Neural cell (in vitro differentiated cells): Measurements from ENCODE around the gene VWA8. TPM values are rescaled to one million over a fixed set of nuclear protein-coding genes. Genes with fewer than 3 reads are reported as not detected.

Experiments
- H2AFZ ChIP-seq: fragments of 200-600, 300-800 bp; sonication (generic), shearing (Covaris generic); 2 replicates; pipeline ENCODE4 v1.6.0; 2014; ENCODE audit warnings: low read depth, mild to moderate bottlenecking, antibody characterized with exemption, low read length, moderate library complexity
- H3F3A ChIP-seq: fragments of 200-600 bp; shearing (Covaris generic); 2 replicates; pipeline ENCODE4 v1.6.1; 2016; ENCODE audit warnings: mild to moderate bottlenecking, moderate library complexity, mixed read lengths, antibody characterized with exemption, low read length; ENCODE audit not compliant: insufficient read depth, poor library complexity, severe bottlenecking
- H3K27ac ChIP-seq: fragments of 200-600, 300-800 bp; sonication (generic), shearing (Covaris generic); 2 replicates; pipeline ENCODE4 v1.5.1; 2014; ENCODE audit warnings: mild to moderate bottlenecking, low read length, moderate library complexity
- H3K27me3 ChIP-seq: fragments of 300-800, 200-600 bp; sonication (generic), shearing (Covaris generic); 2 replicates; pipeline ENCODE4 v1.6.0; 2014; ENCODE audit warnings: mild to moderate bottlenecking, low read depth, low read length, moderate library complexity; ENCODE audit not compliant: insufficient read depth
- H3K36me3 ChIP-seq: fragments of 300-800, 200-600 bp; sonication (generic), shearing (Covaris generic); 2 replicates; pipeline ENCODE4 v1.5.1; 2014; ENCODE audit warnings: mild to moderate bottlenecking, antibody characterized with exemption, low read length, moderate library complexity; ENCODE audit not compliant: insufficient read depth
- H3K4me2 ChIP-seq: fragments of 300-800, 200-600 bp; sonication (generic), shearing (Covaris generic); 2 replicates; pipeline ENCODE4 v1.6.0; 2014; ENCODE audit warnings: mild to moderate bottlenecking, low read length
- H3K4me3 ChIP-seq: fragments of 300-800, 200-600 bp; sonication (generic), shearing (Covaris generic); 2 replicates; pipeline ENCODE4 v1.5.1; 2014; ENCODE audit warnings: mild to moderate bottlenecking, low read length, moderate library complexity
- H3K79me2 ChIP-seq: fragments of 200-600 bp; shearing (Covaris generic); replicated peaks from 2 replicates; pipeline ENCODE4 v1.6.0; 2014; ENCODE audit warnings: mild to moderate bottlenecking, low read length, moderate library complexity; ENCODE audit not compliant: insufficient read depth
- H3K9ac ChIP-seq: fragments of 300-800, 200-600 bp; sonication (generic), shearing (Covaris generic); 2 replicates; pipeline ENCODE4 v1.6.1; 2016; ENCODE audit warnings: mild to moderate bottlenecking, low read length, mixed read lengths
- H3K9me2 ChIP-seq: fragments of 200-600 bp; shearing (Covaris generic); 2 replicates; pipeline ENCODE4 v1.6.1; 2016; ENCODE audit warnings: mild to moderate bottlenecking, low read length, mixed read lengths; ENCODE audit not compliant: insufficient read depth
- H3K9me3 ChIP-seq: fragments of 200-600, 300-800 bp; sonication (generic), shearing (Covaris generic); 2 replicates; pipeline ENCODE4 v1.6.1; 2016; ENCODE audit warnings: mild to moderate bottlenecking, mixed run types, low read length, moderate library complexity, mixed read lengths
- H4K20me1 ChIP-seq: fragments of 200-600 bp; shearing (Covaris generic); 2 replicates; pipeline ENCODE4 v1.6.1; 2016; ENCODE audit warnings: mild to moderate bottlenecking, mixed run types; ENCODE audit not compliant: insufficient read depth
- EP300 ChIP-seq: fragments of 450-650 bp; conservative IDR thresholded peaks from 2 replicates; pipeline ENCODE4 v1.6.1; 2014; ENCODE audit warnings: antibody characterized with exemption, mild to moderate bottlenecking, moderate library complexity; ENCODE audit not compliant: poor library complexity, severe bottlenecking
- EZH2 ChIP-seq: fragments of 200-600, 300-800 bp; shearing (Covaris generic), sonication (generic); IDR thresholded peaks from 2 replicates; pipeline ENCODE4 v1.6.1; 2014; ENCODE audit warnings: antibody characterized with exemption, low read length, borderline replicate concordance, mild to moderate bottlenecking; ENCODE audit not compliant: insufficient read depth, poor library complexity, severe bottlenecking
- MXI1 ChIP-seq: fragments of 450-650 bp; conservative IDR thresholded peaks from 2 replicates; pipeline ENCODE4 v1.6.1; 2014; ENCODE audit warnings: antibody characterized with exemption, mild to moderate bottlenecking; ENCODE audit not compliant: poor library complexity, severe bottlenecking
- POLR2AphosphoS5 ChIP-seq: IDR thresholded peaks from 2 replicates; pipeline ENCODE4 v1.6.1; 2012
- RAD21 ChIP-seq: fragments of 450-650 bp; conservative IDR thresholded peaks from 2 replicates; pipeline ENCODE4 v1.6.1; 2014; ENCODE audit warnings: antibody characterized with exemption, mild to moderate bottlenecking, moderate library complexity
- SMC3 ChIP-seq: fragments of 450-650 bp; conservative IDR thresholded peaks from 2 replicates; pipeline ENCODE4 v1.6.1; 2014; ENCODE audit warnings: antibody characterized with exemption, mild to moderate bottlenecking, moderate library complexity; ENCODE audit not compliant: poor library complexity
- TAF1 ChIP-seq: IDR thresholded peaks from 2 replicates; pipeline ENCODE4 v1.6.1; 2012; ENCODE audit warnings: low read depth
- polyA plus RNA-seq: library from polyadenylated mRNA; depleted of rRNA; stranded (reverse); fragments of >200 nt; gene quantifications from 2 replicates; pipeline ENCODE4 v1.2.3, GENCODE V29; 2014
- TF ChIP-seq, protein P1 (sequence below): IDR thresholded peaks from 2 replicates; pipeline ENCODE4 v1.6.1; 2012; ENCODE audit warnings: borderline replicate concordance
- TF ChIP-seq, protein P2 (sequence below): fragments of 450-650 bp; IDR thresholded peaks from 2 replicates; pipeline ENCODE4 v1.5.1; 2014; ENCODE audit warnings: antibody characterized with exemption, mild to moderate bottlenecking, moderate library complexity; ENCODE audit not compliant: poor library complexity, severe bottlenecking

VWA8 gene
- polyA plus RNA-seq, 1 donor from 2014 or later: 3.6 TPM

DNA sequence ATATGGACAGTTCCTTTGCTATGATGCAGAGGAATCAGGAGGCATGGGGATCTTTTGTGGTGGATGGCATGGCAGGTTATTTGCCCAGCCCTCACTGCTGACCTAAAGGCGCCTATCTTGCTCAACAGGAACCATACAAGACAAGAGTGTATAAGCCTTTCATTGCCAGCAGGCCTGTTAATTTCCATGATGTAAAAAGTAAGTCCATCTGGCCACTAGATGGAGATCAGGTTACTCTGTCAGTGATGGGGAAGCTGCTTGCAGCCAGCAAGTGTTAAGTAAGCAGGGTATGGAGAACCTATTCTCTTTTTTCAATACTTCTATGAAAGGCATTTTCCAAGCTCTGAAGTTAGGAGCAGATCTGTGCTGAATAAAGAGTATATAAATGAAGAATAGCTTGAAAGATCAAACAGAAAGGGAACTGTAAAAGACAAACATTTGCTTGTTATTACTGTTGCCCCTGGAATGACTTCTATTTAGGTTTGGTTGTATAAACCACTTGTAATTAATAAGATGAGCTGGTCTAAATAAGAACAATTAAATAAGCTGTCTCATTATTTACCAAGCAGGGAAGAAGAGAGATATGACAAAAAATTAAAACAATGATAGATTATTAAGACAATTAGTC lies 292.7 kb downstream of the VWA8 start:
- no peak overlapping the region for H2AFZ ChIP-seq
- H3K9me2 ChIP-seq: no peaks in the 10 kb centered on the region
- no peaks in the 10 kb centered on the region for H3K9me3 ChIP-seq
- no peak overlapping the region for H3K27ac ChIP-seq
- no peak overlapping the region for H3K9ac ChIP-seq
- H3F3A ChIP-seq: no peaks in the 10 kb centered on the region
- H3K4me3 ChIP-seq: no peak overlapping the region
- no peaks in the 10 kb centered on the region for H4K20me1 ChIP-seq
- no peak overlapping the region for H3K4me2 ChIP-seq
- H3K27me3 ChIP-seq: no peaks in the 10 kb centered on the region
- TF ChIP-seq, protein P1, sequence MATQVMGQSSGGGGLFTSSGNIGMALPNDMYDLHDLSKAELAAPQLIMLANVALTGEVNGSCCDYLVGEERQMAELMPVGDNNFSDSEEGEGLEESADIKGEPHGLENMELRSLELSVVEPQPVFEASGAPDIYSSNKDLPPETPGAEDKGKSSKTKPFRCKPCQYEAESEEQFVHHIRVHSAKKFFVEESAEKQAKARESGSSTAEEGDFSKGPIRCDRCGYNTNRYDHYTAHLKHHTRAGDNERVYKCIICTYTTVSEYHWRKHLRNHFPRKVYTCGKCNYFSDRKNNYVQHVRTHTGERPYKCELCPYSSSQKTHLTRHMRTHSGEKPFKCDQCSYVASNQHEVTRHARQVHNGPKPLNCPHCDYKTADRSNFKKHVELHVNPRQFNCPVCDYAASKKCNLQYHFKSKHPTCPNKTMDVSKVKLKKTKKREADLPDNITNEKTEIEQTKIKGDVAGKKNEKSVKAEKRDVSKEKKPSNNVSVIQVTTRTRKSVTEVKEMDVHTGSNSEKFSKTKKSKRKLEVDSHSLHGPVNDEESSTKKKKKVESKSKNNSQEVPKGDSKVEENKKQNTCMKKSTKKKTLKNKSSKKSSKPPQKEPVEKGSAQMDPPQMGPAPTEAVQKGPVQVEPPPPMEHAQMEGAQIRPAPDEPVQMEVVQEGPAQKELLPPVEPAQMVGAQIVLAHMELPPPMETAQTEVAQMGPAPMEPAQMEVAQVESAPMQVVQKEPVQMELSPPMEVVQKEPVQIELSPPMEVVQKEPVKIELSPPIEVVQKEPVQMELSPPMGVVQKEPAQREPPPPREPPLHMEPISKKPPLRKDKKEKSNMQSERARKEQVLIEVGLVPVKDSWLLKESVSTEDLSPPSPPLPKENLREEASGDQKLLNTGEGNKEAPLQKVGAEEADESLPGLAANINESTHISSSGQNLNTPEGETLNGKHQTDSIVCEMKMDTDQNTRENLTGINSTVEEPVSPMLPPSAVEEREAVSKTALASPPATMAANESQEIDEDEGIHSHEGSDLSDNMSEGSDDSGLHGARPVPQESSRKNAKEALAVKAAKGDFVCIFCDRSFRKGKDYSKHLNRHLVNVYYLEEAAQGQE: no peak
- TF ChIP-seq SMC3 (peak; percentile 85), RAD21 (peak; percentile 82)
- TF ChIP-seq, protein P2, sequence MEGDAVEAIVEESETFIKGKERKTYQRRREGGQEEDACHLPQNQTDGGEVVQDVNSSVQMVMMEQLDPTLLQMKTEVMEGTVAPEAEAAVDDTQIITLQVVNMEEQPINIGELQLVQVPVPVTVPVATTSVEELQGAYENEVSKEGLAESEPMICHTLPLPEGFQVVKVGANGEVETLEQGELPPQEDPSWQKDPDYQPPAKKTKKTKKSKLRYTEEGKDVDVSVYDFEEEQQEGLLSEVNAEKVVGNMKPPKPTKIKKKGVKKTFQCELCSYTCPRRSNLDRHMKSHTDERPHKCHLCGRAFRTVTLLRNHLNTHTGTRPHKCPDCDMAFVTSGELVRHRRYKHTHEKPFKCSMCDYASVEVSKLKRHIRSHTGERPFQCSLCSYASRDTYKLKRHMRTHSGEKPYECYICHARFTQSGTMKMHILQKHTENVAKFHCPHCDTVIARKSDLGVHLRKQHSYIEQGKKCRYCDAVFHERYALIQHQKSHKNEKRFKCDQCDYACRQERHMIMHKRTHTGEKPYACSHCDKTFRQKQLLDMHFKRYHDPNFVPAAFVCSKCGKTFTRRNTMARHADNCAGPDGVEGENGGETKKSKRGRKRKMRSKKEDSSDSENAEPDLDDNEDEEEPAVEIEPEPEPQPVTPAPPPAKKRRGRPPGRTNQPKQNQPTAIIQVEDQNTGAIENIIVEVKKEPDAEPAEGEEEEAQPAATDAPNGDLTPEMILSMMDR: peak; percentile 81
- no peaks in the 10 kb centered on the region for H3K36me3 ChIP-seq
- no peaks in the 10 kb centered on the region for H3K79me2 ChIP-seq

DNA sequence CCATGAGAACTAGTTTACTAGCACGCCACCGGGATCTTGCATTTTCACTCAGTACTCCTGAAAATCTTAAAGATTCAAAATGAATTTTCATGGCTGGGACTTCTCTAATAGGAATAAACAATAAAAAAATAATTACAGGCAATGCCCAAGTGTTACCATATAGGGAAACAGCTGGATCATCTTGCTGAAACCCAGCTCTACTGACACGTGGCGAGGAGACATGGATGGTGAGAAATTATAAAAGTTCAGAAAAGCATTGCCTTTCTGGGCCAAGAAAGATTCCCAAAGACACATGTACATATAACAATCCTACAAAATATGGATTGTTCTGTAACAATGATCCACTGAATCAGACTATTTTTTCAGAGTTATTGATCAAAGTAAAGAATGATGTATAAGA lies 294.3 kb downstream of the VWA8 start:
- H3K27me3 ChIP-seq: no peaks in the 10 kb centered on the region
- no peak overlapping the region for H2AFZ ChIP-seq
- H4K20me1 ChIP-seq: no peaks in the 10 kb centered on the region
- H3K79me2 ChIP-seq: no peaks in the 10 kb centered on the region
- no peak overlapping the region for H3K4me2 ChIP-seq
- no peak for TF ChIP-seq MXI1
- TF ChIP-seq RAD21: no peak
- TF ChIP-seq EP300: no peak
- TF ChIP-seq, protein P1: no peak
- no peak for TF ChIP-seq SMC3
- TF ChIP-seq POLR2AphosphoS5: no peak
- TF ChIP-seq EZH2: no peak
- TF ChIP-seq, protein P2: no peak
- no peak for TF ChIP-seq TAF1
- H3K9ac ChIP-seq: no peak overlapping the region
- no peak overlapping the region for H3K27ac ChIP-seq
- H3K4me3 ChIP-seq: no peak overlapping the region
- no peaks in the 10 kb centered on the region for H3K9me2 ChIP-seq
- H3F3A ChIP-seq: no peaks in the 10 kb centered on the region
- H3K36me3 ChIP-seq: no peaks in the 10 kb centered on the region
- H3K9me3 ChIP-seq: no peaks in the 10 kb centered on the region
